Testis (tissue), 3 donors: ENCODE data around the gene CSNK2A2. TPM values are rescaled to one million over a fixed set of nuclear protein-coding genes. Genes with fewer than 3 reads are reported as not detected.

Source experiments
- DNase-seq: peaks from one replicate; pipeline ENCODE4 v3.0.0-alpha.2; 2019
- H3K27ac ChIP-seq, 2 donors: fragments of 200-600 bp; sonication (generic); one replicate each; pipeline ENCODE4 v1.5.1; 2019
- H3K27me3 ChIP-seq: fragments of 200-600 bp; sonication (generic); one replicate; pipeline ENCODE4 v1.5.1; 2019
- H3K36me3 ChIP-seq: fragments of 200-600 bp; sonication (generic); one replicate; pipeline ENCODE4 v1.5.1; 2017; ENCODE audit warnings: low read depth; ENCODE audit errors: missing control alignments
- H3K4me1 ChIP-seq: fragments of 200-600 bp; sonication (generic); one replicate; pipeline ENCODE4 v1.5.1; 2019
- H3K4me3 ChIP-seq, 2 donors: fragments of 200-600 bp; sonication (generic); one replicate each; pipeline ENCODE4 v1.5.1; 2017 to 2019
- H3K9me3 ChIP-seq: fragments of 200-600 bp; sonication (generic); one replicate; pipeline ENCODE4 v1.5.1; 2017
- POLR2A ChIP-seq: fragments of 450-650 bp; IDR thresholded peaks from one replicate; pipeline ENCODE4 v1.6.1; 2017; ENCODE audit warnings: antibody characterized with exemption, mild to moderate bottlenecking, moderate library complexity
- WGBS, 2 donors: methylation state at CpG; one replicate each; pipeline ENCODE4 v1.1.5; 2018; 5-methylcytosine and 5-hydroxymethylcytosine counted together
- intact Hi-C: fragments of 100-400 bp; cut with DNase I; formaldehyde crosslinking; loops from one replicate; pipeline ENCODE4 v1.15.1; 2023; ENCODE audit warnings: low total_unique reads
- polyA plus RNA-seq: library from polyadenylated mRNA; stranded (reverse); fragments of 350-450 nt; fragmentation: Illumina TruSeq; extraction: RNeasy Lipid Tissue Mini Kit (QIAGEN cat#74804); gene quantifications from one replicate; pipeline ENCODE4 v1.2.3, GENCODE V29; 2014; ENCODE audit warnings: low read depth, low replicate concordance; ENCODE audit not compliant: insufficient read depth
- total RNA-seq, 2 donors: library from RNA; depleted of rRNA; stranded (reverse); fragments of >200 nt; gene quantifications; one replicate each; pipeline ENCODE4 v1.2.3, GENCODE V29; 2016
- TF ChIP-seq, protein P1 (sequence below), 3 experiments: fragments of 450-650 bp in 2 of 3; fragments of 200-600 bp in 1 of 3; sonication (generic) in 1 of 3; IDR thresholded peaks; one replicate each; pipeline ENCODE4 v1.5.1; 2016 to 2019; ENCODE audit warnings: antibody characterized with exemption in 3 of 3, mild to moderate bottlenecking in 2 of 3, moderate library complexity in 1 of 3

Gene CSNK2A2
- total and polyA plus RNA-seq, 3 donors from 2014 or later = 101 to 299 (median 119) TPM

GRCh38 chr16:58128711-58129096 lies 69.2 kb downstream of the CSNK2A2 start:
- Histone ChIP-seq H3K9me3 (no peaks in the 10 kb centered on the region), H3K4me1 (peaks cover 28% of the 10 kb centered on the region), H3K36me3 (no peaks in the 10 kb centered on the region), H3K27me3 (no peaks in the 10 kb centered on the region), H3K4me3 (peak overlapping the region; percentile 79 to 95), H3K27ac (peak overlapping the region; percentile 79 to 89)
- peak; percentile 26 for DNase-seq
- TF ChIP-seq, protein P1, sequence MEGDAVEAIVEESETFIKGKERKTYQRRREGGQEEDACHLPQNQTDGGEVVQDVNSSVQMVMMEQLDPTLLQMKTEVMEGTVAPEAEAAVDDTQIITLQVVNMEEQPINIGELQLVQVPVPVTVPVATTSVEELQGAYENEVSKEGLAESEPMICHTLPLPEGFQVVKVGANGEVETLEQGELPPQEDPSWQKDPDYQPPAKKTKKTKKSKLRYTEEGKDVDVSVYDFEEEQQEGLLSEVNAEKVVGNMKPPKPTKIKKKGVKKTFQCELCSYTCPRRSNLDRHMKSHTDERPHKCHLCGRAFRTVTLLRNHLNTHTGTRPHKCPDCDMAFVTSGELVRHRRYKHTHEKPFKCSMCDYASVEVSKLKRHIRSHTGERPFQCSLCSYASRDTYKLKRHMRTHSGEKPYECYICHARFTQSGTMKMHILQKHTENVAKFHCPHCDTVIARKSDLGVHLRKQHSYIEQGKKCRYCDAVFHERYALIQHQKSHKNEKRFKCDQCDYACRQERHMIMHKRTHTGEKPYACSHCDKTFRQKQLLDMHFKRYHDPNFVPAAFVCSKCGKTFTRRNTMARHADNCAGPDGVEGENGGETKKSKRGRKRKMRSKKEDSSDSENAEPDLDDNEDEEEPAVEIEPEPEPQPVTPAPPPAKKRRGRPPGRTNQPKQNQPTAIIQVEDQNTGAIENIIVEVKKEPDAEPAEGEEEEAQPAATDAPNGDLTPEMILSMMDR (IDR thresholded peaks at IDR 0.05) = no peak
- no peak for TF ChIP-seq POLR2A
- intact Hi-C loops = no loop called here
- 0 to 2% methylated on average over 6 to 24 of the region's 25 CpGs for WGBS, 2 donors

- Histone ChIP-seq H3K27me3 (no peaks in the 10 kb centered on the region), H3K27ac (no peak overlapping the region), H3K4me1 (peaks cover 29% of the 10 kb centered on the region), H3K36me3 (no peaks in the 10 kb centered on the region), H3K4me3 (peak overlapping the region; percentile 79 to 95), H3K9me3 (no peaks in the 10 kb centered on the region)
- TF ChIP-seq, protein P1 (IDR thresholded peaks at IDR 0.05) = no peak
- no peak for TF ChIP-seq POLR2A
- no peak for DNase-seq
- intact Hi-C loops = no loop called here
- 2 to 4% methylated on average over 6 of the region's 6 CpGs for WGBS, 2 donors
Measured at GRCh38 chr16:58128181-58128631, 69.7 kb downstream of the CSNK2A2 start.

GRCh38 chr16:58127634-58128033 lies 70.3 kb downstream of the CSNK2A2 start:
- WGBS, 2 donors = 6% methylated on average over 4 of the region's 4 CpGs
- Histone ChIP-seq H3K4me3 (peak overlapping the region; percentile 79 to 95), H3K4me1 (peaks cover 29% of the 10 kb centered on the region), H3K9me3 (no peaks in the 10 kb centered on the region), H3K36me3 (no peaks in the 10 kb centered on the region), H3K27me3 (no peaks in the 10 kb centered on the region), H3K27ac (peak overlapping the region in 1 of 2 donors; percentile 53)
- TF ChIP-seq, protein P1 (IDR thresholded peaks at IDR 0.05) = no peak
- TF ChIP-seq POLR2A = no peak
- intact Hi-C loops = no loop called here
- DNase-seq = no peak

GRCh38 chr16:58127033-58127556 lies 70.8 kb downstream of the CSNK2A2 start:
- TF ChIP-seq, protein P1 (IDR thresholded peaks at IDR 0.05) = peak in 2 of 3 experiments; percentile 38 to 41
- no peak for TF ChIP-seq POLR2A
- 11 to 15% methylated on average over 7 of the region's 7 CpGs for WGBS, 2 donors
- peak; percentile 63 for DNase-seq
- Histone ChIP-seq H3K27ac (peak overlapping the region in 1 of 2 donors; percentile 53), H3K36me3 (no peaks in the 10 kb centered on the region), H3K27me3 (no peaks in the 10 kb centered on the region), H3K4me3 (no peak overlapping the region), H3K4me1 (peaks cover 31% of the 10 kb centered on the region), H3K9me3 (no peaks in the 10 kb centered on the region)
- intact Hi-C loops = no loop called here

DNA sequence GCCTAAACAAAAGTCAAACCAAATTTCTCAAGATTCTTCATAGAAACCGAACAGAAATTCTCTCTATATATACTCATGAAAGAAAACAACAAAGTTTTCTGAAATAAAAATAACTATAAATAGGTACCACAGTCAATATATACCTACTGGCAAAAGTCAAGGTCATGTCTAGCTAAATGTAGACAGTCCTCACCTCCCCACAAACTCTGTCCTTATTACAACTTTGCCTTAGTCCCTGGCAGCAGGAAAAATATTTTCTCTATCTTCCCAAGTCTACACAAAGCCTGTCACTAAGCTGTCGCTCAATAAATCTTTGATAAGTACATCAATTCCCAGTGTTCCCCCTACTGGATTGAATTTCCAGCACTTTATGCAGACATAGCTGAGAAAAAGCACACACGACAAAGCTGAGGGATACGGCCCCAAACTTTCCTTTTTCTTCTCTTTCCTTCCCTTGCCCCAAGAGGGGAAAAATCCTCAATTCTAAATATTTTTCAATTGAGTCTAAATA lies 71.4 kb downstream of the CSNK2A2 start:
- Histone ChIP-seq H3K4me3 (no peak overlapping the region), H3K27ac (peak overlapping the region in 1 of 2 donors; percentile 53), H3K9me3 (no peaks in the 10 kb centered on the region), H3K4me1 (peaks cover 37% of the 10 kb centered on the region), H3K36me3 (no peaks in the 10 kb centered on the region), H3K27me3 (no peaks in the 10 kb centered on the region)
- 32 to 38% methylated on average over 4 of the region's 4 CpGs for WGBS, 2 donors
- no peak for TF ChIP-seq POLR2A
- TF ChIP-seq, protein P1 (IDR thresholded peaks at IDR 0.05) = no peak
- intact Hi-C loops = no loop called here
- no peak for DNase-seq
